Measurements from ENCODE around the gene TREML1.

DNA sequence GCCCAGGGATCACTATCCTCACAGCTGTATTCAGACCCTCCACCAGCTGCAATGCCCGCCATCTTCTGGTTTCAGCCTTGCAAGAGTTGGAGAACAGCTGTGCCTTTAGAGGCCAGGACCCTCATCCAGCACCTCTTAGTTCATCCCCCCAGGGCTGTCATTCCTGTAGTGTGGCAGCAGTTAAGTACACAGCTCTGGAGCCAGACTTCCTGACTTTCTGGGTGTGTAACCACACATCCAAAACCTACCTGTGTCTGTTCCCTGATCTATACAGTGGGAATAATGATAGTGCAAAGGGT lies 9.2 kb upstream of the TREML1 start:
- TF ChIP-seq, protein P1, sequence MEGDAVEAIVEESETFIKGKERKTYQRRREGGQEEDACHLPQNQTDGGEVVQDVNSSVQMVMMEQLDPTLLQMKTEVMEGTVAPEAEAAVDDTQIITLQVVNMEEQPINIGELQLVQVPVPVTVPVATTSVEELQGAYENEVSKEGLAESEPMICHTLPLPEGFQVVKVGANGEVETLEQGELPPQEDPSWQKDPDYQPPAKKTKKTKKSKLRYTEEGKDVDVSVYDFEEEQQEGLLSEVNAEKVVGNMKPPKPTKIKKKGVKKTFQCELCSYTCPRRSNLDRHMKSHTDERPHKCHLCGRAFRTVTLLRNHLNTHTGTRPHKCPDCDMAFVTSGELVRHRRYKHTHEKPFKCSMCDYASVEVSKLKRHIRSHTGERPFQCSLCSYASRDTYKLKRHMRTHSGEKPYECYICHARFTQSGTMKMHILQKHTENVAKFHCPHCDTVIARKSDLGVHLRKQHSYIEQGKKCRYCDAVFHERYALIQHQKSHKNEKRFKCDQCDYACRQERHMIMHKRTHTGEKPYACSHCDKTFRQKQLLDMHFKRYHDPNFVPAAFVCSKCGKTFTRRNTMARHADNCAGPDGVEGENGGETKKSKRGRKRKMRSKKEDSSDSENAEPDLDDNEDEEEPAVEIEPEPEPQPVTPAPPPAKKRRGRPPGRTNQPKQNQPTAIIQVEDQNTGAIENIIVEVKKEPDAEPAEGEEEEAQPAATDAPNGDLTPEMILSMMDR (IDR thresholded peaks at IDR 0.05): no peak
- no peak for TF ChIP-seq POLR2A (IDR thresholded peaks at IDR 0.05)

All from uterus (tissue), 2 donors.